GM15510 (cell line): ENCODE measurements around the gene PAPPA.

Source experiments
- POLR2A ChIP-seq: IDR thresholded peaks from 3 replicates; pipeline ENCODE4 v1.6.1; 2011; ENCODE audit warnings: borderline replicate concordance; ENCODE audit not compliant: insufficient read length; ENCODE audit errors: extremely low read depth

The PAPPA gene

GRCh38 chr9:116319480-116319879 is 165.9 kb downstream of the PAPPA start:
- TF ChIP-seq POLR2A, result no peak

- TF ChIP-seq POLR2A, result no peak
Measured at GRCh38 chr9:116320290-116320689, 166.7 kb downstream of the PAPPA start.

DNA sequence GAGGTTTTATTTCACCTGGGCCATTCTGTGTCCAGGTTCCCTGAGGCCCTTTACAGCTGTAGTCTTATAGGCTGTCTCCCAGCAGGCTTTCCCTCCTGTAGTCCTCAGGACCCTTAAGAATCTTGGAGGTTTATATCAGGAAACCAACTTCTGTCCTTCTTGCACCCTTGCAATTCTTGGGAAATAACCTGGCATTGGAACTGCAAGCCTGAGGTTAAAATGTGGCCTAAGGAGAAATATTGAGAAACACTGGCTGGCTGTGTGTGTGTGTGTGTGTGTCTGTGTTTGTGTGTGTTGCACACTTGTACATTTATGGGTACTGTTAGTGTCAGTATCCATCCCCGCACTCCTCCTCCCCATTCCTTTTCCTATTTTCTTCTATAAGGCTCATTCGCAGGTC is 168.9 kb downstream of the PAPPA start:
- TF ChIP-seq POLR2A, result no peak

DNA sequence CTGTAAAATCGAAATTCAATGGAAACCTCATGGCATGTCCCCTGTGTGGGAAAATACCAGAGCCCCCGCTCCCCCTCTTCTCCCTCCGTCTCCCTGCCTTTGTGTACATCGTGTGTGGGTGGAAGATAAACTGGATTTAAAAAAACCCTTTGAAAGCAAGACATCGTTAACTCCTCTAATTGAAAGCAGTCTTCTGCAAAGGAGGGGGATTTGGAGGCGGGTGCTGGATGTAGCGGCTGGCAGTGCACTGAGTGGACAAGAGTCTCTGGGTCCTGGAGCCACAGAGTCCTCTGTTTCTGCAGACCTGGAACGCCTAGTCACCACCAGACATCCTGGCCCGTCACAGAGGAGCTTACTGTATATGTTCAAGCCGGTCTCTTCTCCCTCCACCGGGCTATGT is 169.4 kb downstream of the PAPPA start:
- TF ChIP-seq POLR2A, result no peak

GRCh38 chr9:116323571-116323970 is 170.0 kb downstream of the PAPPA start:
- TF ChIP-seq POLR2A, result no peak

DNA sequence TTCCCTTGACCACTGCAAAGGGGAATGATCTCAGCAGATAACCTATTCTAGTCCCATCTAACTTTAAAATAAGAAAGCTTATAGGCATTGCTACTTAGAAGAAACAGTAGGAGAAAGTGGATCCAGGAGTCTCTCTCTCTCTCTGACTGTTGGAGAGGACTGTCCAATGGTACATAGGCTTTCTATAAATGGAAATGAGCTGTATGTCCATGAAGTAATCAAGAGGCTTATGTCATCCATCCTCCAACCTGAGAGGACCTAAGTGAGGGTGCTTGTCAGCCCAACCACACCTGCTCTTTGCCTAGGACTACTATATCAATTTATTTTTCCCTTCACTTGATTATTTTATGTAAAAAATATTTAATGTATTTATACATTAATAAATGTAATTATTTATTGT is 172.3 kb downstream of the PAPPA start:
- no peak for TF ChIP-seq POLR2A

DNA sequence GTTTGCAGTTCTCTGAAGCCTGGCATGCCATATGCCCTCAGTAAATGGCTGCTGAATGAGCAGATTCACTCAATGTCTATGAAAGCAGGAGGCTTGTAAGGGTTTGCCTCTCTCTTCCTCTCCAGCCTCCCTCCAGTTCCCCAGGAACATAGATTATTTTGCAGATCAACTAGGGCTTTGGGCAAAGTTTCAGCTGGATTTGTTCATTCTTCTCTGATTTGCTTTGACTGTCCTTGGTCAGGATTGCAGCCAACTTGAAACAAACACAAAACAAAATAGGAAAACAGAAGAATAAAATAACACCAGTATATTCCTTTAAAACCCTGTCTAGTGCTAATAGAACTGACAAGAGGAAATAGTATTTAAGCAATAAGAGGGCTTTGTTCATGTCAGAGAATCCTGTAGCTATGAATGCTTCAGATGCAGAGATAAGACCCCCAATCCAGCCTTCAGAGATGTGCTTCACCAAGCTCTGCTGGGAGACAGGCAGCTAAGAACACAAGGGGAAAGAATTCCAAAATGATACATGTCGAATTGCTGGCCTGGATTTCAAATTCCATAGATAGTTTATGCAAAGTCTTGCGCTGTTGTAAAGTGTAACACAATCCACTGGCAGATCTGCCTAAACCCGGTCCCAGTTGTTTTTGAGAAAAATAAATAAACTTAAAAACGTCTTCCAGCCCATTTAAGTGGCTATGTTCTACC is 174.3 kb downstream of the PAPPA start:
- no peak for TF ChIP-seq POLR2A

GRCh38 chr9:116329470-116329869 is 175.9 kb downstream of the PAPPA start:
- TF ChIP-seq POLR2A, result no peak

- TF ChIP-seq POLR2A, result no peak
Measured at GRCh38 chr9:116331241-116331640, 177.7 kb downstream of the PAPPA start.

DNA sequence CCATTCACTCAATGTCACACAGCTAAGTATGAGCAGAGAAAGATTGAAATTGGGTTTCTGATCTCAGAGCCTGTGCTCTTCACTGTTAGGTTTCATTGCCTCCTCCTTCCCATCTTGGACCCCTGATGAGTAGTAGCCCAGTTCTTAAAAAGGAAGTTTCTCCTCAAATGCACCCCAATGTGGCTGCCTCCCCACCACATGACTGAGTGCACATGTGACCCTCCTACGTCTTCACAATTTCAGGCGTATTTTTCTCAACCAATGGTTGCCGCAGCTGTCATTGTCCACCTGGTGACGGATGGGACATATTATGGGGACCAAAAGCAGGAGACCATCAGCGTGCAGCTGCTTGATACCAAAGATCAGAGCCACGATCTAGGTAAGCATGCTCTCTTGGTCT is 178.5 kb downstream of the PAPPA start:
- TF ChIP-seq POLR2A, result no peak

DNA sequence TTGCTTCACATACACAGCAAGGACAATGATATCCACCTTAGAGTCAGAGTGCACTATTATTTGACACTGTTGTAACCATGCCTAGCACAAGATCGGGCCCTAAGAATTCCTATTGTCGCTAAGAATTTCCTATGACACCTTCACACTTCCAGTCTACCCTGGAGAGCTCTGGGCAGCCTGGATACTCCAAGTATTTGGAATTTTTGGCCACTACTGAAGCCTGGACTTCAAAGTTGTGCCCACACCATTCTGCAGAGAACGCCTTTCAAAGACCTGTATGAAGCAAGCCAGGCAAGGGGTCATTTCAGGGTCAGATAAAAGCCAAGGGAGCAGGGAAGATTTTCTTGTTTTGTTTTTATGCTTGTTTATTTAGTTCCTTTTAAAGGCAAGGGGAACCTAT is 179.7 kb downstream of the PAPPA start:
- TF ChIP-seq POLR2A, result no peak

GRCh38 chr9:116334546-116335150 is 181.1 kb downstream of the PAPPA start:
- no peak for TF ChIP-seq POLR2A

DNA sequence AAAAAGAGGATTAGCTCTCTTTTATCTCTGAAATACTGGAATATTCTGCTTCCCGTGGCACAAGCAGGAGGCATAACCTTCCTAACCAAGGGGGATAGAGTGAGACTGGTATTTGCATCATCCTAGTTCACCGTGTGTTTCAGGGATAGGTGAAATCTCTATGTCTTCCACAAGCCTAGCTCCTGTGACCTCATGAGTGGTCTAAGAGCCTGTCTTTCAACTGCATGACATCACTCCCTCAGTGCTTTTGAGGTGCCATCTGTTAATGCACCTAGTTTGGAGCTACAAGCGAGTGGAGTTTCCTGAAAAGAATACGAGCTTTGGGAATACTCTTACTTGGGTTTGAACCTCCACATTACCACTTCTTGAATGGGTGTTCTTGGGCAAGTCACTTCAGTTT is 181.8 kb downstream of the PAPPA start:
- TF ChIP-seq POLR2A, result no peak

- no peak for TF ChIP-seq POLR2A
Measured at GRCh38 chr9:116336133-116336862, 182.7 kb downstream of the PAPPA start.

GRCh38 chr9:116337015-116337414 is 183.4 kb downstream of the PAPPA start:
- no peak for TF ChIP-seq POLR2A

DNA sequence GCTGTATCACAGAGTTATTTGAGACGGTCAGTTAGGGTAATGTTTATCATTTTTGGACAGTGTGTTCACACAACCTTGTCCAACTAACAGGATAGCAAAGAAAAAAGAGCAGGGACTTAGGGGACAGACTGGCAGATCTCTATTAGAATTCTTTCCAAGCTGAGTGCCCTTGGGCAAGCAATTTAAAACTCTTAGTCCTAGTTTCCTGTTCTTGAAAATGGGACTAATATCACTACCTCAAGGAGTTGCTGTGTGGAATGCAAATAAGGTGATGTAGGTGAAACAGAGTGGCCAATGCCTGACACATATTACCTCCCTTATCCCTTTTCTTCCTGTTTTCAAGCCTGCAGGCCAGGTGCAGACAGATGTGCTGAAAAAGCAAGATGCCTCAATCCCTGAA is 186.7 kb downstream of the PAPPA start:
- TF ChIP-seq POLR2A, result no peak
